OCI-LY1 (cell line): Measurements from ENCODE around the gene SEMA3A.

ENCODE experiments used
- H2AFZ ChIP-seq: fragments of 200-600 bp; sonication (generic), shearing (Covaris generic); 2 replicates; pipeline ENCODE4 v1.6.0; 2014; ENCODE audit warnings: antibody characterized with exemption, mild to moderate bottlenecking, low read length
- H3F3A ChIP-seq: fragments of 200-600 bp; sonication (generic), shearing (Covaris generic); 2 replicates; pipeline ENCODE4 v1.6.0; 2014; ENCODE audit warnings: mild to moderate bottlenecking, antibody characterized with exemption, low read length, moderate library complexity; ENCODE audit not compliant: insufficient read depth
- H3K27ac ChIP-seq: fragments of 200-600 bp; sonication (generic); 2 replicates; pipeline ENCODE4 v1.5.1; 2014; ENCODE audit warnings: low read length, mixed run types, mild to moderate bottlenecking, low read depth; ENCODE audit not compliant: poor library complexity, severe bottlenecking
- H3K27me3 ChIP-seq: fragments of 200-600 bp; sonication (generic); 2 replicates; pipeline ENCODE4 v1.6.0; 2014; ENCODE audit warnings: antibody characterized with exemption, mild to moderate bottlenecking, low read length, moderate library complexity; ENCODE audit not compliant: insufficient read depth
- H3K36me3 ChIP-seq: fragments of 200-600 bp; sonication (generic); 2 replicates; pipeline ENCODE4 v1.6.1; 2014; ENCODE audit warnings: mild to moderate bottlenecking, antibody characterized with exemption, low read length, moderate library complexity, mixed read lengths; ENCODE audit not compliant: insufficient read depth
- H3K4me1 ChIP-seq: fragments of 200-600 bp; sonication (generic); 2 replicates; pipeline ENCODE4 v1.5.1; 2014; ENCODE audit warnings: mild to moderate bottlenecking, low read length, moderate library complexity; ENCODE audit not compliant: insufficient read depth, severe bottlenecking
- H3K4me2 ChIP-seq: fragments of 200-600 bp; sonication (generic), shearing (Covaris generic); 2 replicates; pipeline ENCODE4 v1.6.1; 2014; ENCODE audit warnings: low read length
- H3K4me3 ChIP-seq: fragments of 200-600 bp; sonication (generic); 2 replicates; pipeline ENCODE4 v1.5.1; 2014; ENCODE audit warnings: low read length, low read depth, mild to moderate bottlenecking, mixed read lengths; ENCODE audit not compliant: poor library complexity, severe bottlenecking
- H3K79me2 ChIP-seq: fragments of 200-600 bp; shearing (Covaris generic); 2 replicates; pipeline ENCODE4 v1.6.1; 2016; ENCODE audit warnings: mixed run types, low read length, mixed read lengths; ENCODE audit not compliant: insufficient read depth
- H3K9ac ChIP-seq: fragments of 200-600 bp; sonication (generic), shearing (Covaris generic); 2 replicates; pipeline ENCODE4 v1.6.1; 2014; ENCODE audit warnings: mild to moderate bottlenecking, low read length, mixed read lengths
- H3K9me2 ChIP-seq: fragments of 200-600 bp; sonication (generic), shearing (Covaris generic); 2 replicates; pipeline ENCODE4 v1.6.1; 2014; ENCODE audit warnings: low read depth, mild to moderate bottlenecking, low read length, mixed read lengths
- H3K9me3 ChIP-seq: fragments of 200-600 bp; shearing (Covaris generic); 2 replicates; pipeline ENCODE4 v1.6.1; 2014; ENCODE audit warnings: low read length, mixed read lengths
- H4K20me1 ChIP-seq: fragments of 200-600 bp; sonication (generic), shearing (Covaris generic); 2 replicates; pipeline ENCODE4 v1.6.0; 2016; ENCODE audit warnings: mild to moderate bottlenecking, low read length; ENCODE audit not compliant: insufficient read depth
- CTCF ChIP-seq: fragments of 200-600 bp; sonication (generic), shearing (Covaris generic); IDR thresholded peaks from 2 replicates; pipeline ENCODE4 v1.5.1; 2017; ENCODE audit warnings: mild to moderate bottlenecking, antibody characterized with exemption, low read length, moderate library complexity, mixed read lengths
- EZH2 ChIP-seq: fragments of 200-600 bp; sonication (generic), shearing (Covaris generic); IDR thresholded peaks from 2 replicates; pipeline ENCODE4 v1.8.0; 2017; ENCODE audit warnings: borderline replicate concordance, mixed run types, mild to moderate bottlenecking, antibody characterized with exemption, low read length, moderate library complexity, mixed read lengths

Gene SEMA3A

GRCh38 chr7:83941300-83941699, 253.3 kb downstream of the SEMA3A start:
- TF ChIP-seq EZH2 (no peak), CTCF (no peak)
- Histone ChIP-seq H2AFZ (no peak overlapping the region), H3K79me2 (no peaks in the 10 kb centered on the region), H3K9ac (no peak overlapping the region), H3K36me3 (no peaks in the 10 kb centered on the region), H4K20me1 (no peaks in the 10 kb centered on the region), H3K9me3 (no peaks in the 10 kb centered on the region), H3K27ac (no peak overlapping the region), H3F3A (no peaks in the 10 kb centered on the region), H3K27me3 (no peaks in the 10 kb centered on the region), H3K4me3 (no peak overlapping the region), H3K9me2 (no peaks in the 10 kb centered on the region), H3K4me2 (no peak overlapping the region), H3K4me1 (no peaks in the 10 kb centered on the region)

- no peaks in the 10 kb centered on the region for H4K20me1 ChIP-seq
These were observed 256.7 kb downstream of the SEMA3A start for GRCh38 chr7:83937930-83938329.

GRCh38 chr7:83936056-83936708, 258.4 kb downstream of the SEMA3A start:
- Histone ChIP-seq H3K9ac (no peak overlapping the region), H3K79me2 (no peaks in the 10 kb centered on the region), H4K20me1 (no peaks in the 10 kb centered on the region), H3K36me3 (no peaks in the 10 kb centered on the region), H3K27me3 (no peaks in the 10 kb centered on the region), H3K4me3 (no peak overlapping the region), H3K4me2 (no peak overlapping the region), H3K27ac (no peak overlapping the region), H2AFZ (no peak overlapping the region), H3K9me2 (no peaks in the 10 kb centered on the region), H3K9me3 (no peaks in the 10 kb centered on the region), H3F3A (no peaks in the 10 kb centered on the region), H3K4me1 (no peaks in the 10 kb centered on the region)
- TF ChIP-seq EZH2 (no peak), CTCF (peak; percentile 99)

More at GRCh38 chr7:83937930-83938329, 256.7 kb downstream of the SEMA3A start:
- Histone ChIP-seq H3K36me3 (no peaks in the 10 kb centered on the region), H3K4me1 (no peaks in the 10 kb centered on the region), H3K4me2 (no peak overlapping the region), H3K27me3 (no peaks in the 10 kb centered on the region), H3F3A (no peaks in the 10 kb centered on the region), H3K9me3 (no peaks in the 10 kb centered on the region), H3K9ac (no peak overlapping the region), H3K4me3 (no peak overlapping the region), H3K9me2 (no peaks in the 10 kb centered on the region), H3K27ac (no peak overlapping the region), H2AFZ (no peak overlapping the region), H3K79me2 (no peaks in the 10 kb centered on the region)
- TF ChIP-seq CTCF: no peak
- TF ChIP-seq EZH2: no peak
